A673 (cell line): ENCODE results near the gene GNA14. TPM values are rescaled to one million over a fixed set of nuclear protein-coding genes. Genes with fewer than 3 reads are reported as not detected.
"Not testable (repeated sequence)": the region's sequence is repeated elsewhere in the genome, so short reads cannot be mapped to it uniquely, and the experiment has no call there.

Source experiments
- BruUV-seq: library from RNA; stranded (reverse); fragments of 400-500 nt; replicated peaks from 2 replicates; lab custom pipeline; 2021; lab: Mats Ljungman, UMichigan
- CTCF ChIA-PET: fragments of 300-600 bp; sonication (Branson Sonifier 250); formaldehyde crosslinking; loops from one replicate; lab custom pipeline; 2022; ENCODE audit warnings: antibody characterized with exemption; lab: Charles Lee
- POLR2A ChIA-PET: fragments of 300-600 bp; sonication (Branson Sonifier 250); formaldehyde crosslinking; loops from one replicate; lab custom pipeline; 2022; ENCODE audit warnings: antibody characterized with exemption; ENCODE audit not compliant: low non-redundant PET; lab: Charles Lee
- DNase-seq: peaks from one replicate; pipeline ENCODE4 v3.0.0-alpha.2; 2015; ENCODE audit warnings: low spot score
- H3K27ac ChIP-seq: fragments of 200-600 bp; sonication (generic); 2 replicates; pipeline ENCODE4 v1.5.1; 2016; ENCODE audit warnings: mixed run types, low read depth, mild to moderate bottlenecking, mixed read lengths, antibody characterized with exemption, low read length; ENCODE audit not compliant: poor library complexity, severe bottlenecking
- H3K27me3 ChIP-seq: fragments of 200-600 bp; sonication (generic); replicated peaks from 2 replicates; pipeline ENCODE4 v1.6.1; 2017; ENCODE audit warnings: mixed run types, low read depth, mild to moderate bottlenecking, mixed read lengths, antibody characterized with exemption, low read length; ENCODE audit not compliant: insufficient read depth, poor library complexity
- H3K36me3 ChIP-seq: fragments of 200-600 bp; sonication (generic); 2 replicates; pipeline ENCODE4 v1.6.1; 2016; ENCODE audit warnings: mixed run types, mild to moderate bottlenecking, mixed read lengths, antibody characterized with exemption, low read length; ENCODE audit not compliant: insufficient read depth, poor library complexity, severe bottlenecking
- H3K4me1 ChIP-seq: fragments of 200-600 bp; sonication (generic); 2 replicates; pipeline ENCODE4 v1.6.1; 2017; ENCODE audit warnings: mixed run types, mild to moderate bottlenecking, mixed read lengths, antibody characterized with exemption, low read length; ENCODE audit not compliant: insufficient read depth, poor library complexity, severe bottlenecking
- H3K4me3 ChIP-seq: fragments of 200-600 bp; sonication (generic); 2 replicates; pipeline ENCODE4 v1.5.1; 2016; ENCODE audit warnings: low read depth, mixed run types, mild to moderate bottlenecking, mixed read lengths, low read length; ENCODE audit not compliant: poor library complexity, severe bottlenecking
- H3K9me3 ChIP-seq: fragments of 200-600 bp; sonication (generic); 2 replicates; pipeline ENCODE4 v1.6.1; 2016; ENCODE audit warnings: mixed run types, low read depth, mild to moderate bottlenecking, mixed read lengths, antibody characterized with exemption, low read length; ENCODE audit not compliant: poor library complexity, severe bottlenecking
- CTCF ChIP-seq: fragments of 300-800, 200-600 bp; sonication (generic); conservative IDR thresholded peaks from 2 replicates; pipeline ENCODE4 v1.5.1; 2017; ENCODE audit warnings: low read depth, mild to moderate bottlenecking, antibody characterized with exemption, low read length, moderate library complexity, mixed read lengths
- EZH2 ChIP-seq: fragments of 200-600 bp; sonication (generic); IDR thresholded peaks from 2 replicates; pipeline ENCODE4 v1.6.1; 2017; ENCODE audit warnings: borderline replicate concordance, low read depth, mild to moderate bottlenecking, mixed read lengths, antibody characterized with exemption, low read length; ENCODE audit not compliant: poor library complexity, severe bottlenecking
- intact Hi-C: fragments of 100-400 bp; cut with micrococcal nuclease; formaldehyde crosslinking; loops from one replicate; pipeline ENCODE4 v1.10.0; 2022; ENCODE audit not compliant: unreplicated experiment
- total RNA-seq: library from RNA; stranded (reverse); gene quantifications from 2 replicates; pipeline ENCODE4 v1.2.3, GENCODE V29; 2021

GNA14 gene
- total RNA-seq, 1 experiment from 2014 or later, result 2.7 TPM

DNA sequence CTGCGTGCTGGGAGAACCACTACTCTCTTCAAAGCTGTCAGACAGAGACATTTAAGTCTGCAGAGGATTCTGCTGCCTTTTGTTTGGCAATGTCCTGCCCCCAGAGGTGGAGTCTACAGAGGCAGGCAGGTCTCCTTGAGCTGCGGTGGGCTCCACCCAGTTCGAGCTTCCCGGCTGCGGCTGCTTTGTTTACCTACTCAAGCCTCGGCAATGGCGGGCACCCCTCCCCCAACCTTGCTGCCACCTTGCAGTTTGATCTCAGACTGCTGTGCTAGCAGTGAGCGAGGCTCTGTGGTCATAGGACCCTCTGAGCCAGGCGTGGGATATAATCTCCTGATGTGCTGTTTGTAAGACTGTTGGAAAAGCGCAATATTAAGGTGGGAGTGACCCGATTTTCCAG, 39.6 kb upstream of the GNA14 start:
- intact Hi-C loops, DNase-seq, H3K27me3 ChIP-seq, H3K4me3 ChIP-seq, BruUV-seq, H3K36me3 ChIP-seq, H3K9me3 ChIP-seq, H3K27ac ChIP-seq, POLR2A ChIA-PET, CTCF ChIA-PET: not testable (repeated sequence)
- peaks cover 11% of the 10 kb centered on the region for H3K4me1 ChIP-seq

- Histone ChIP-seq H3K27ac (no peak overlapping the region), H3K27me3 (no peaks in the 10 kb centered on the region), H3K9me3 (no peaks in the 10 kb centered on the region), H3K4me3 (no peak overlapping the region), H3K4me1 (no peaks in the 10 kb centered on the region), H3K36me3 (no peaks in the 10 kb centered on the region)
- ChIA-PET CTCF (no interaction called here), POLR2A (no interaction called here)
- no peak for DNase-seq
- no TSS peak for BruUV-seq
- intact Hi-C loops, result no loop called here
- TF ChIP-seq EZH2 (no peak), CTCF (no peak)
Observed at GRCh38 chr9:77680581-77680980, 32.5 kb upstream of the GNA14 start.

DNA sequence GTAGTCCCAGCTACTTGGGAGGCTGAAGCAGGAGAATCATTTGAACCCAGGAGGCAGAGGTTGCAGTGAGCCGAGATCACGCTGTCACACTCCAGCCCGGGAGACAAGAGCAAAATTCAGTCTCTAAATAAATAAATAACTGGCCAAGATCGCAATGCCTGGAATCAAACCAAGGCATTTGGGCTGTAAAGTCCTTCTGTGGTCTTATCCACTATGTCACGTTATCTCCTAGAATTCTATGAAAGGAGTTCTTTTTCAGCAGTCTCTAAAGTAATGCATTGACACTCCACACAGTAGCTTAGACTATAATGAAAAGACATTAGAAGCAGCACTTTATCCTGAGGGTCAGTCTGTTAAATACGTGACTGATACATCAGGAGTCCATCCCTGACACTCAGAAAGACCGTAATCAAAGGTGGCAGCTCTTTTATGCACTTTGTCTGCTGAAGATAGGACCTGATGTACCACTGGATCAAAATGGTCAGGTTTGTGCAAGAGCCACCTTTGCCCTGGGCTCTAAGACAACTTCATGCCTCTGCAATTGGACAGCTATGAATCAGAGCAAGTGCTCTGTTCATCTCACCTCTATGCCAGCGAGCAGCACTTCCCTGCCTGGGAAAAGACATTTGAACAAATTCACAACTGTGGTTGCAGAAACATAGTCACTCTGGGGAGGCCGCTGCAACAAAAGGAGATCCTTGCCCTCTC, 31.7 kb upstream of the GNA14 start:
- H3K4me3 ChIP-seq, result no peak overlapping the region
- intact Hi-C loops, result no loop called here
- H3K4me1 ChIP-seq, result no peaks in the 10 kb centered on the region
- BruUV-seq, result no TSS peak
- ChIA-PET POLR2A (no interaction called here), CTCF (no interaction called here)
- H3K27ac ChIP-seq, result no peak overlapping the region
- H3K9me3 ChIP-seq, result no peaks in the 10 kb centered on the region
- no peaks in the 10 kb centered on the region for H3K27me3 ChIP-seq
- DNase-seq, result no peak
- H3K36me3 ChIP-seq, result no peaks in the 10 kb centered on the region
- TF ChIP-seq CTCF (no peak), EZH2 (no peak)

DNA sequence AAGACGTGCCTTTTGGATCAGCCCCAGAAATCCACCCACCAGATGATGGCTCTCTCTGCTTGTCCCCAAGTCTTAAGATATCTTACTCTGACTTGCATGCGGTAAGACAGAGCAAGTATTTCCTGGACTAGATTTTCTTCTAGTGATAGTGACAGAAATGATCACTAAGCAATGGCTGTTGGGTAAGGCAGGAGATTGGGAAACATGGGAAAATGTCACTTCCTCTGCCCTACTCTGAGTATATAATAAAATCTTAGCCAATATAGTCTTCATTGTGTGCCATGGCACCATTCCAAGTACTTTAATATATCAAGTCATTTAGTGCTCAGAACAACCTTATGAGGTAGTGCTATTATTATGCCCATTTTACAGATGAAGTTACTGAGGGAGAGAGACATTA, 31.0 kb upstream of the GNA14 start:
- ChIA-PET CTCF (no interaction called here), POLR2A (no interaction called here)
- Histone ChIP-seq H3K9me3 (no peaks in the 10 kb centered on the region), H3K36me3 (no peaks in the 10 kb centered on the region), H3K27me3 (no peaks in the 10 kb centered on the region), H3K4me3 (no peak overlapping the region), H3K27ac (no peak overlapping the region), H3K4me1 (no peaks in the 10 kb centered on the region)
- TF ChIP-seq CTCF, result no peak
- no peak for TF ChIP-seq EZH2
- DNase-seq, result peak; percentile 46
- intact Hi-C loops, result no loop called here
- no TSS peak for BruUV-seq
